SK-N-MC (cell line): ENCODE measurements around the gene KRR1.

Experiments
- EZH2 ChIP-seq: fragments of 200-600 bp; sonication (generic); IDR thresholded peaks from one replicate; pipeline ENCODE4 v1.6.1; 2017; ENCODE audit warnings: antibody characterized with exemption
- FOXP2 ChIP-seq: optimal IDR thresholded peaks from 2 replicates; pipeline ENCODE3; 2011; ENCODE audit warnings: mild to moderate bottlenecking, moderate library complexity; ENCODE audit not compliant: insufficient read depth; ENCODE audit errors: extremely low read length, control extremely low read depth
- POLR2AphosphoS5 ChIP-seq: IDR thresholded peaks from 2 replicates; pipeline ENCODE4 v1.6.1; 2012; ENCODE audit warnings: mild to moderate bottlenecking, low read depth, low read length, borderline replicate concordance

GRCh38 chr12:75479963-75480461, 31.4 kb downstream of the KRR1 start:
- no peak for TF ChIP-seq POLR2AphosphoS5
- no peak for TF ChIP-seq EZH2
- TF ChIP-seq FOXP2, result no peak
